Pancreas (tissue), 10 donors: ENCODE measurements around the gene UPB1. TPM values are rescaled to one million over a fixed set of nuclear protein-coding genes. Genes with fewer than 3 reads are reported as not detected.

Source experiments
- ATAC-seq, 4 donors: fragments of 200-7000 bp; cut with Tn5 transposase; one replicate each; pipeline versions ENCODE4 v1.8.0 to v1.9.1; 2020; ENCODE audit warnings: mild to moderate bottlenecking in 4 of 4, moderate library complexity in 4 of 4
- DNase-seq, 6 donors: peaks; one replicate each; pipeline ENCODE4 v3.0.0-alpha.2; 2020
- FAIRE-seq: peaks from 2 replicates; lab custom pipeline; 2012; peaks lifted over from hg19 to GRCh38; lab: Jason Lieb, UNC
- H3K27ac ChIP-seq, 4 donors: fragments of 200-600 bp; sonication (generic); 1 replicate in 3 of 4; 2 replicates in 1 of 4; pipeline versions ENCODE4 v1.5.0 to v1.8.0; 2020
- H3K27me3 ChIP-seq, 4 donors: fragments of 200-600 bp; one replicate each; pipeline ENCODE4 v1.8.0; 2021
- H3K36me3 ChIP-seq, 3 donors: fragments of 200-600 bp; sonication (generic) in 1 of 3; one replicate each; pipeline versions ENCODE4 v1.5.0 to v1.8.0; 2020 to 2021
- H3K4me1 ChIP-seq, 3 donors: fragments of 200-600 bp; one replicate each; pipeline ENCODE4 v1.8.0; 2021
- H3K4me3 ChIP-seq, 4 donors: fragments of 200-600 bp; sonication (generic) in 2 of 4; one replicate each; pipeline versions ENCODE4 v1.5.0 to v1.8.0; 2020 to 2021
- H3K9me3 ChIP-seq, 4 donors: fragments of 200-600 bp; one replicate each; pipeline ENCODE4 v1.8.0; 2021
- WGBS, 2 donors: extraction: QIAGEN DNeasy Blood & Tissue Kit; methylation state at CpG; one replicate each; pipeline ENCODE4 v1.1.7; 2013; 5-methylcytosine and 5-hydroxymethylcytosine counted together
- intact Hi-C, 3 donors: fragments of 100-400 bp; cut with DNase I; formaldehyde crosslinking; loops; one replicate each; pipeline versions ENCODE4 v1.11.1 to v1.14.2; 2022
- polyA plus RNA-seq, 2 donors: library from polyadenylated mRNA; stranded (reverse); fragments of 200-250 nt; gene quantifications; one replicate each; pipeline ENCODE4 v1.2.3, GENCODE V29; 2013
- total RNA-seq, 6 donors: library from RNA; stranded (reverse); fragmentation: NEBNext Ultra II Directional in 4 of 6; extraction: Animal tissue kit (Norgen Biotek cat#: 25700) in 4 of 6; gene quantifications; one replicate each; pipeline versions ENCODE4 v1.2.1 to v1.2.4, GENCODE V29; 2021 to 2023
- TF ChIP-seq, protein P1 (sequence below), 4 donors: fragments of 200-600 bp; sonication (generic) in 3 of 4; IDR thresholded peaks; one replicate each; pipeline versions ENCODE4 v1.5.0 to v1.8.0; 2021; ENCODE audit warnings: antibody characterized with exemption in 4 of 4
- donor health status: healthy with polysubstance abuse.
- donor health status: DM: no; HTN: no; CAD: no; lungs with moderate emphysema.
- donor health status: DM: no; HTN: no; CAD: no.
- donor health status: control.
- donor health status: control.
- donor health status: Bipolar disorder and iron deficiency.
- donor health status: DM: yes; HTN: yes; CAD: no.
- donor health status: DM: no; HTN: no; CAD: no.
- donor health status: DM: no; HTN: no; CAD: no.
- donor health status: DM: yes; HTN: yes; CAD: no.

UPB1 gene
- total and polyA plus RNA-seq, 8 donors = 0.08 to 2.3 (median 0.25) TPM

DNA sequence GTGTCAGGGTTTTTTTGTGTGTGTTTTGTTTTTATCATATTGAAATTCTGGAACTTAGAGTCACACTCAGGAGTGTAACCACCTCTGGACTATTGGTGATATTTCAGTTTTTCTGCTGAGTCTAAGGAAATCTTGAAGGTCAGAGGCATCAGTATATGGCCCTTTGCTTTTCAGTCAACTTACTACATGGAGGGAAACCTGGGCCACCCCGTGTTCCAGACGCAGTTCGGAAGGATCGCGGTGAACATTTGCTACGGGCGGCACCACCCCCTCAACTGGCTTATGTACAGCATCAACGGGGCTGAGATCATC, 19.9 kb downstream of the UPB1 start:
- Histone ChIP-seq H3K4me3 (no peak overlapping the region), H3K36me3 (no peaks in the 10 kb centered on the region), H3K9me3 (no peaks in the 10 kb centered on the region), H3K27me3 (no peaks in the 10 kb centered on the region), H3K4me1 (peaks cover 12 to 31% (median 23%) of the 10 kb centered on the region in 3 donors), H3K27ac (no peak overlapping the region)
- intact Hi-C loops = loop anchor here in 1 of 3 donors (5.0 kb wide), 1 partner anchor 88 kb away; the partner anchor contains the start of gene ADORA2A
- WGBS, 2 donors = 94 to 97% methylated on average over 8 of the region's 8 CpGs
- ATAC-seq = no peak
- FAIRE-seq = no peak
- DNase-seq = no peak
- TF ChIP-seq, protein P1, sequence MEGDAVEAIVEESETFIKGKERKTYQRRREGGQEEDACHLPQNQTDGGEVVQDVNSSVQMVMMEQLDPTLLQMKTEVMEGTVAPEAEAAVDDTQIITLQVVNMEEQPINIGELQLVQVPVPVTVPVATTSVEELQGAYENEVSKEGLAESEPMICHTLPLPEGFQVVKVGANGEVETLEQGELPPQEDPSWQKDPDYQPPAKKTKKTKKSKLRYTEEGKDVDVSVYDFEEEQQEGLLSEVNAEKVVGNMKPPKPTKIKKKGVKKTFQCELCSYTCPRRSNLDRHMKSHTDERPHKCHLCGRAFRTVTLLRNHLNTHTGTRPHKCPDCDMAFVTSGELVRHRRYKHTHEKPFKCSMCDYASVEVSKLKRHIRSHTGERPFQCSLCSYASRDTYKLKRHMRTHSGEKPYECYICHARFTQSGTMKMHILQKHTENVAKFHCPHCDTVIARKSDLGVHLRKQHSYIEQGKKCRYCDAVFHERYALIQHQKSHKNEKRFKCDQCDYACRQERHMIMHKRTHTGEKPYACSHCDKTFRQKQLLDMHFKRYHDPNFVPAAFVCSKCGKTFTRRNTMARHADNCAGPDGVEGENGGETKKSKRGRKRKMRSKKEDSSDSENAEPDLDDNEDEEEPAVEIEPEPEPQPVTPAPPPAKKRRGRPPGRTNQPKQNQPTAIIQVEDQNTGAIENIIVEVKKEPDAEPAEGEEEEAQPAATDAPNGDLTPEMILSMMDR (IDR thresholded peaks at IDR 0.05) = no peak

DNA sequence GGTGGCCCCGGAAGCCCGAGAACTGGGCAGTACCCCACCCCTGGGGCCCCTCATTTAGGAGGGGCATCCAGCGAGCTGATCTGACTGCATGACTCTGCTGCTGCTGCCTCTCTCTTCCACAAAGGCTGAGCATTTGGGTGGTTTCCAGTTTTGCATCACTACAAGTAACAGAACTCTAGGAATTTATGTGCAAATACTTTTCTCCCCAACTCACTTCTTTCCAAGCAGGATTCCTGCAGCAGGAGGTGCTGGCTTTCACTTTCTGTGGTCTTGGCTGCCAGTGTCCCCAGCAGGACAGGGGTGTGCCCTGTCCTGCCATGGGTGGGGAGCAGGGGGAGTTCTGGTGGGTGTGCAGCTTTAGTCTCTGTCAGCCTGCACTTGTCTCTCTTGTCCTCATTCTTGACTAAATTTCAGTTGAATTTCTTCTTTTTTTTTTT, 21.2 kb downstream of the UPB1 start:
- WGBS, 2 donors = 51 to 70% methylated on average over 3 of the region's 3 CpGs
- intact Hi-C loops = loop anchor here in 1 of 3 donors (5.0 kb wide), 1 partner anchor 89 kb away; the partner anchor contains the start of gene ADORA2A
- no peaks in the 10 kb centered on the region for H3K36me3 ChIP-seq
- no peaks in the 10 kb centered on the region for H3K27me3 ChIP-seq
- no peak for FAIRE-seq
- H3K27ac ChIP-seq = no peak overlapping the region
- TF ChIP-seq, protein P1 (IDR thresholded peaks at IDR 0.05) = no peak
- H3K9me3 ChIP-seq = no peaks in the 10 kb centered on the region
- peak in 1 of 4 donors; percentile 30 for ATAC-seq
- peaks cover 0 to 19% (median 13%) of the 10 kb centered on the region in 3 donors for H3K4me1 ChIP-seq
- H3K4me3 ChIP-seq = no peak overlapping the region
- DNase-seq = peak in 1 of 6 donors; percentile 34

DNA sequence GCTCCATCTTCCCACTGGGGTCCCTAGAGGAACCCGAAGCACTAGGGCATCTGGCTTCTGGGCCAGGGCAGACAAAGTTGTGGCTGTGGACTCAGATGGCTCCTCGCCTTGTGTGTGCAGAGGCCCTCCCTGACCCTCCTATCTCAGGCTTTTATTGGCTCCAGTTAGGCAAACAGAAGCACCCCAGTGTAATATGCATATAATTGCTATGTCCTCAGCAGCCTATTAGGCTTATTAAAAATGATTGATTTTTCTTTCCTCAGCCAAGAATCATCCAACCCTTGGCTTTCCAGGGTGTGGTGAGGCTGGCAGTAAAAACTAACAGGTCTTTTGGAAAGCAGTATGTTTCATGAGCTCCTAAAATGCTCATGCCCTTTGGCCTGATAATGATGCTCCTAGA, 22.3 kb downstream of the UPB1 start:
- WGBS, 2 donors = 91 to 93% methylated on average over 2 of the region's 2 CpGs
- no peak for FAIRE-seq
- no peaks in the 10 kb centered on the region for H3K9me3 ChIP-seq
- H3K4me3 ChIP-seq = no peak overlapping the region
- no peaks in the 10 kb centered on the region for H3K36me3 ChIP-seq
- TF ChIP-seq, protein P1 (IDR thresholded peaks at IDR 0.05) = no peak
- peak in 1 of 6 donors; percentile 15 for DNase-seq
- H3K27ac ChIP-seq = no peak overlapping the region
- peaks cover 0 to 15% (median 10%) of the 10 kb centered on the region in 3 donors for H3K4me1 ChIP-seq
- H3K27me3 ChIP-seq = no peaks in the 10 kb centered on the region
- intact Hi-C loops = loop anchor here in 1 of 3 donors (5.0 kb wide), 1 partner anchor 90 kb away; the partner anchor contains the start of gene ADORA2A
- no peak for ATAC-seq

DNA sequence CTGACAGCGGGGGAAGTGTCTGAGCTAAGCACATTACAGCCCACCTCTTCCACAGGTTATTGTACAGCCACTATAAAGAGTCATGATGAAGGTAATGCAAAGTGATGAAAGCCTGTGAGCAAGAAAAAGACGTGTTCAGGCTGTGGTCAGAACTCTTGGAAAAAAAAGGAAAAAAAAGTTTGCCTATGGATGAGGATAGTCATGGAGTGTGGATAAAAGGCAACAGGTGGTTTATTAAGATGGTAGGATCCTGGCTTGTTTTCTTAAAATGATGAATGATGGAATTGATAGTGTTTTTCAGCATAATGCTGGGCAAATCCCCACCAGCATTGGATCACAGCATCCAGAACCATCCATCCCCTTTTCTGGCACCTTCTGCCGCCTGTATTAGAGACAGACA, 23.1 kb downstream of the UPB1 start:
- H3K27ac ChIP-seq = no peak overlapping the region
- H3K36me3 ChIP-seq = no peaks in the 10 kb centered on the region
- H3K9me3 ChIP-seq = no peaks in the 10 kb centered on the region
- ATAC-seq (no peak), FAIRE-seq (no peak), DNase-seq (no peak)
- H3K4me1 ChIP-seq = peaks cover 0 to 15% (median 10%) of the 10 kb centered on the region in 3 donors
- no peak overlapping the region for H3K4me3 ChIP-seq
- TF ChIP-seq, protein P1 (IDR thresholded peaks at IDR 0.05) = no peak
- intact Hi-C loops = loop anchor here in 1 of 3 donors (5.0 kb wide), 1 partner anchor 91 kb away; the partner anchor contains the start of gene ADORA2A
- H3K27me3 ChIP-seq = no peaks in the 10 kb centered on the region
- WGBS, 2 donors = 86 to 91% methylated on average over 3 of the region's 3 CpGs

DNA sequence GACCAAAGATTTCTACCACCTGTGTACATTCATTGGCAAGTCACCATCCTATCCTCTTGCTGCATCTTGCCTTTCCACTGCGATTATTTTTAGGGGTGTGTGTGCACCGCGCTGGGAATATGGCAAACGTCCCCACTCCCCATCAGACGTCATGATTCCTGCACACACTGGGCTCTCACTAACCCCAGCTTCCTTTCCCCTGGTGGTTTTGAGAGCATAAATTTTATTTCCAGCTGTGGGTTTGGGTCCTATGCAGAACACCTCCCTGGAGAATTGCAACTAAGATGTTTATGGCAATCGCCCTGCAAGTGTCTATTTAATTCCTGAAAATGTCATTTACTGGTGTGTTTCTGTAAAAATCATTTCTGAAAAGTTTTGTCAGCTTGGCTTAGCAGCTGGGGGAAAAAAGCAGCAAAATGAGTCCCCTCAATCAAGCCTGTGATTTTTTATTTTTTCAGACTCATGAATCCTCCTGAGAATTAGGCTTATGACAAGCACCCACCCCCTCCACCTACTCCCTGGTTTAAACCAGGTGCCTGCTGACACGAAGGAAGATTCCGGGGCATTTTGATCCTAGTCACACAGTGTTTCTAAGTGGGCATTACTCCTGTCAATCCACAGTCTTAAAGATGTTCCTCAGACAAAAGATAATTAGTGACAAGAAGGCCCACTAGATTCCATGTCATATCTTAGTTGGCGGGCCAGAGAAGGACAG, 23.8 kb downstream of the UPB1 start:
- FAIRE-seq (no peak), DNase-seq (no peak), ATAC-seq (no peak)
- H3K27ac ChIP-seq = no peak overlapping the region
- no peaks in the 10 kb centered on the region for H3K9me3 ChIP-seq
- H3K36me3 ChIP-seq = no peaks in the 10 kb centered on the region
- intact Hi-C loops = loop anchor here in 1 of 3 donors (5.0 kb wide), 1 partner anchor 92 kb away; the partner anchor contains the start of gene ADORA2A
- TF ChIP-seq, protein P1 (IDR thresholded peaks at IDR 0.05) = no peak
- peaks cover 0 to 13% (median 10%) of the 10 kb centered on the region in 3 donors for H3K4me1 ChIP-seq
- H3K27me3 ChIP-seq = no peaks in the 10 kb centered on the region
- no peak overlapping the region for H3K4me3 ChIP-seq
- WGBS, 2 donors = 78 to 80% methylated on average over 9 of the region's 9 CpGs
